Endothelial cell of umbilical vein (primary cell): ENCODE results near the gene ZCCHC14. TPM values are rescaled to one million over a fixed set of nuclear protein-coding genes. Genes with fewer than 3 reads are reported as not detected.

Experiments used
- BruUV-seq: library from RNA; stranded (reverse); fragments of 400-500 nt; replicated peaks from 2 replicates; lab custom pipeline; 2021; lab: Mats Ljungman, UMichigan
- CTCF ChIA-PET: fragments of 300-600, 350-600 bp; sonication (Branson Sonifier 250); formaldehyde crosslinking; loops from one replicate; lab custom pipeline; 2021; ENCODE audit warnings: antibody characterized with exemption, inconsistent platforms; lab: Charles Lee
- POLR2A ChIA-PET: fragments of 300-600, 350-600 bp; sonication (Branson Sonifier 250); formaldehyde crosslinking; loops from one replicate; lab custom pipeline; 2021; ENCODE audit warnings: antibody characterized with exemption, inconsistent platforms; lab: Charles Lee
- DNase-seq: peaks from one replicate; pipeline ENCODE4 v3.0.0-alpha.2; 2011; ENCODE audit warnings: low read depth, low spot score
- FAIRE-seq: peaks from 2 replicates; lab custom pipeline; 2011; peaks lifted over from hg19 to GRCh38; lab: Jason Lieb, UNC
- H2AFZ ChIP-seq: 2 replicates; pipeline ENCODE4 v1.6.0; 2012; ENCODE audit warnings: low read depth, low read length, control low read depth, inconsistent platforms
- H3K27ac ChIP-seq: 2 replicates; pipeline ENCODE4 v1.5.1; 2011; ENCODE audit warnings: low read depth, mild to moderate bottlenecking, control low read depth, low read length, moderate library complexity; ENCODE audit not compliant: insufficient read depth
- H3K27me3 ChIP-seq, 2 experiments: 2 replicates each; pipeline versions ENCODE4 v1.6.0 to v1.6.1; 2011; ENCODE audit warnings: low read length in 2 of 2, mixed read lengths in 1 of 2; ENCODE audit not compliant: control insufficient read depth in 2 of 2, insufficient read depth in 2 of 2
- H3K36me3 ChIP-seq, 2 experiments: 2 replicates in 1 of 2; 3 replicates in 1 of 2; pipeline ENCODE4 v1.5.1; 2011; ENCODE audit warnings: low read length in 2 of 2, mild to moderate bottlenecking in 1 of 2, moderate library complexity in 1 of 2; ENCODE audit not compliant: control insufficient read depth in 2 of 2, insufficient read depth in 2 of 2; ENCODE audit errors: extremely low read depth in 1 of 2
- H3K4me1 ChIP-seq: 3 replicates; pipeline ENCODE4 v1.5.1; 2011; ENCODE audit warnings: mild to moderate bottlenecking, low read length; ENCODE audit not compliant: control insufficient read depth, insufficient read depth; ENCODE audit errors: extremely low read depth
- H3K4me2 ChIP-seq: 2 replicates; pipeline ENCODE4 v1.6.1; 2011; ENCODE audit warnings: low read length, control low read depth, mixed read lengths; ENCODE audit not compliant: insufficient read depth
- H3K4me3 ChIP-seq, 3 experiments: fragments of 200-600 bp in 1 of 3; sonication (generic), shearing (Covaris generic) in 1 of 3; replicated peaks in 1 of 3; 2 replicates each; pipeline ENCODE4 v1.5.1; 2011 to 2016; ENCODE audit warnings: control low read depth in 3 of 3, low read length in 3 of 3, mild to moderate bottlenecking in 2 of 3, inconsistent platforms in 1 of 3, low read depth in 1 of 3, moderate library complexity in 1 of 3; ENCODE audit not compliant: insufficient read depth in 1 of 3
- H3K79me2 ChIP-seq: 2 replicates; pipeline ENCODE4 v1.6.0; 2012; ENCODE audit warnings: low read length, inconsistent platforms; ENCODE audit not compliant: control insufficient read depth, insufficient read depth
- H3K9ac ChIP-seq: replicated peaks from 2 replicates; pipeline ENCODE3; 2011; ENCODE audit warnings: low read length, control low read depth; ENCODE audit not compliant: insufficient read depth; ENCODE audit errors: extremely low read depth
- H3K9me1 ChIP-seq: replicated peaks from 3 replicates; pipeline ENCODE4 v1.6.0; 2011; ENCODE audit warnings: mild to moderate bottlenecking, low read length; ENCODE audit not compliant: control insufficient read depth, insufficient read depth; ENCODE audit errors: extremely low read depth
- H3K9me3 ChIP-seq: replicated peaks from 2 replicates; pipeline ENCODE4 v1.5.1; 2012; ENCODE audit warnings: low read length, inconsistent platforms; ENCODE audit not compliant: control insufficient read depth, insufficient read depth
- H4K20me1 ChIP-seq: replicated peaks from 2 replicates; pipeline ENCODE3; 2011; ENCODE audit warnings: mild to moderate bottlenecking, low read length; ENCODE audit not compliant: control insufficient read depth, insufficient read depth; ENCODE audit errors: extremely low read depth
- CTCF ChIP-seq, 2 donors: IDR thresholded peaks; 1 replicate in 1 of 2; 2 replicates in 1 of 2; pipeline ENCODE4 v1.5.1; 2011; ENCODE audit warnings: low read length in 2 of 2, mild to moderate bottlenecking in 2 of 2, moderate library complexity in 2 of 2, control low read depth in 1 of 2, inconsistent platforms in 1 of 2, low read depth in 1 of 2; ENCODE audit not compliant: insufficient read depth in 1 of 2; ENCODE audit errors: extremely low read depth in 1 of 2
- EZH2 ChIP-seq: IDR thresholded peaks from 2 replicates; pipeline ENCODE4 v1.6.1; 2012; ENCODE audit warnings: borderline replicate concordance, low read depth, mild to moderate bottlenecking, moderate library complexity, low read length, inconsistent platforms; ENCODE audit not compliant: severe bottlenecking
- FOS ChIP-seq: IDR thresholded peaks from 2 replicates; pipeline ENCODE4 v1.6.1; 2011; ENCODE audit warnings: mild to moderate bottlenecking, low read length, moderate library complexity, borderline replicate concordance; ENCODE audit not compliant: insufficient read depth
- GATA2 ChIP-seq: IDR thresholded peaks from 2 replicates; pipeline ENCODE4 v1.7.0; 2011; ENCODE audit warnings: low read depth, mild to moderate bottlenecking, moderate library complexity, mixed read lengths, low read length; ENCODE audit not compliant: insufficient read length, insufficient read depth
- JUN ChIP-seq: IDR thresholded peaks from 2 replicates; pipeline ENCODE4 v1.6.1; 2011; ENCODE audit warnings: borderline replicate concordance, low read depth; ENCODE audit not compliant: insufficient read length, insufficient read depth
- MAX ChIP-seq: IDR thresholded peaks from 2 replicates; pipeline ENCODE4 v1.6.1; 2011; ENCODE audit not compliant: insufficient read depth, insufficient read length
- MYC ChIP-seq: IDR thresholded peaks from one replicate; pipeline ENCODE4 v1.6.1; 2011; ENCODE audit warnings: mild to moderate bottlenecking, low read depth, low read length
- POLR2A ChIP-seq: IDR thresholded peaks from 2 replicates; pipeline ENCODE4 v1.6.1; 2012; ENCODE audit warnings: low read depth, mild to moderate bottlenecking, control low read depth, low read length
- POLR2AphosphoS5 ChIP-seq: IDR thresholded peaks from 2 replicates; pipeline ENCODE4 v1.6.1; 2012; ENCODE audit warnings: low read depth, mild to moderate bottlenecking, control low read depth, low read length, moderate library complexity; ENCODE audit not compliant: insufficient read depth
- dilution Hi-C: fragments of 300-500 bp; cut with MboI; formaldehyde crosslinking; loops from one replicate; pipeline ENCODE4 v1.15.0; 2019; ENCODE audit warnings: low sequenced_read_pairs; ENCODE audit not compliant: extremely low pct_ligation_motif_present
- intact Hi-C: fragments of 100-400 bp; cut with micrococcal nuclease; formaldehyde crosslinking; loops from one replicate; pipeline ENCODE4 v1.10.0; 2022
- polyA plus RNA-seq, 4 experiments: library from polyadenylated mRNA; depleted of rRNA in 3 of 4; stranded (reverse) in 3 of 4; unstranded in 1 of 4; fragments of >200 nt; gene quantifications; 2 replicates each; pipeline versions ENCODE4 v1.2.1 to v1.2.3, GENCODE V29; 2011 to 2012; ENCODE audit warnings: missing spikeins in 1 of 4
- total RNA-seq: library from RNA; stranded (reverse); gene quantifications from 2 replicates; pipeline ENCODE4 v1.2.3, GENCODE V29; 2021

The ZCCHC14 gene
- total and polyA plus RNA-seq, 2 donors (not counting 3 experiments of a cell fraction or from before 2014, with no cell fraction given) = 9.5 to 30.9 TPM

GRCh38 chr16:87412996-87413421 lies 79.8 kb downstream of the ZCCHC14 start:
- Histone ChIP-seq H3K9me1 (no peaks in the 10 kb centered on the region), H2AFZ (no peak overlapping the region), H3K27me3 (no peaks in the 10 kb centered on the region), H3K36me3 (peaks cover 7 to 48% of the 10 kb centered on the region in 2 experiments), H3K79me2 (no peaks in the 10 kb centered on the region), H3K9me3 (no peaks in the 10 kb centered on the region), H4K20me1 (no peaks in the 10 kb centered on the region), H3K4me3 (no peak overlapping the region), H3K9ac (no peak overlapping the region), H3K27ac (no peak overlapping the region), H3K4me2 (no peak overlapping the region), H3K4me1 (peaks cover 9% of the 10 kb centered on the region)
- FAIRE-seq = no peak
- dilution Hi-C loops (no loop called here), intact Hi-C loops (no loop called here)
- CTCF ChIA-PET = interaction anchor here (1.2 to 1.6 kb wide), 3 partner anchors 158 to 223 kb away, joined by 3 to 7 read pairs (median 6); no protein-coding TSS in a partner anchor
- no TSS peak for BruUV-seq
- TF ChIP-seq MAX = no peak
- no peak for TF ChIP-seq MYC
- TF ChIP-seq FOS = no peak
- no peak for TF ChIP-seq EZH2
- TF ChIP-seq CTCF (IDR thresholded peaks at IDR 0.05; ENCODE audit: extremely low read depth in 1 of 2, insufficient read depth in 1 of 2, low read depth in 1 of 2, low read length in 2 of 2) = no peak
- TF ChIP-seq GATA2 = no peak
- no peak for TF ChIP-seq POLR2AphosphoS5
- no peak for TF ChIP-seq POLR2A
- no peak for TF ChIP-seq JUN
- POLR2A ChIA-PET = no interaction called here
- no peak for DNase-seq
